HepG2 (cell line): Measurements from ENCODE around the gene JAG1. TPM values are rescaled to one million over a fixed set of nuclear protein-coding genes. Genes with fewer than 3 reads are reported as not detected.

Experiments used
- ATAC-seq: fragments of 200-7000 bp; cut with Tn5 transposase; 3 replicates; pipeline ENCODE4 v1.9.1; 2020; ENCODE audit warnings: mild to moderate bottlenecking, moderate library complexity
- BruUV-seq: library from RNA; stranded (reverse); fragments of 400-500 nt; replicated peaks from 2 replicates; lab custom pipeline; 2021; lab: Mats Ljungman, UMichigan
- CTCF ChIA-PET: fragments of 300-600 bp; formaldehyde crosslinking; extraction: SDS; loops from one replicate; lab custom pipeline; 2021; ENCODE audit warnings: low total read pairs, inconsistent platforms, low intra/inter-chr PET ratio; lab: Yijun Ruan, JAX
- POLR2A ChIA-PET: fragments of 350-600 bp; sonication (Branson Sonifier 250); formaldehyde crosslinking; loops from one replicate; lab custom pipeline; 2020; ENCODE audit warnings: antibody characterized with exemption, inconsistent platforms; lab: Yijun Ruan, JAX
- DNase-seq: peaks from one replicate; pipeline ENCODE4 v3.0.0-alpha.2; 2015; ENCODE audit warnings: low spot score
- FAIRE-seq: peaks from 3 replicates; lab custom pipeline; 2011; peaks lifted over from hg19 to GRCh38; lab: Jason Lieb, UNC
- H2AFZ ChIP-seq: one replicate; pipeline ENCODE4 v1.6.1; 2011; ENCODE audit warnings: low read length, inconsistent platforms
- H3K27ac ChIP-seq: fragments of 300-600 bp; 3 replicates; pipeline ENCODE4 v1.8.0; 2011; ENCODE audit warnings: mixed run types, mild to moderate bottlenecking, mixed read lengths, low read length, inconsistent platforms; ENCODE audit not compliant: insufficient read depth; ENCODE audit errors: extremely low read length
- H3K27me3 ChIP-seq, 2 experiments: fragments of 200-600 bp in 1 of 2; 2 replicates in 1 of 2; 3 replicates in 1 of 2; pipeline versions ENCODE4 v1.6.0 to v1.8.0; 2011; ENCODE audit warnings: low read length in 2 of 2, mild to moderate bottlenecking in 2 of 2, moderate library complexity in 2 of 2, inconsistent platforms in 1 of 2; ENCODE audit not compliant: insufficient read depth in 2 of 2, control insufficient read depth in 1 of 2
- H3K36me3 ChIP-seq, 2 experiments: fragments of 200-600 bp in 1 of 2; replicated peaks in 1 of 2; 2 replicates in 1 of 2; 3 replicates in 1 of 2; pipeline versions ENCODE4 v1.5.1 to v1.8.0; 2011; ENCODE audit warnings: low read length in 2 of 2, inconsistent platforms in 1 of 2; ENCODE audit not compliant: insufficient read depth in 2 of 2, control insufficient read depth in 1 of 2
- H3K4me1 ChIP-seq: 2 replicates; pipeline ENCODE4 v1.5.1; 2012; ENCODE audit warnings: low read length, inconsistent platforms; ENCODE audit not compliant: insufficient read depth
- H3K4me2 ChIP-seq: 2 replicates; pipeline ENCODE4 v1.6.0; 2011; ENCODE audit warnings: low read depth, low read length, inconsistent platforms
- H3K4me3 ChIP-seq, 3 experiments: fragments of 200-600 bp in 1 of 3; sonication (generic), shearing (Covaris generic) in 1 of 3; replicated peaks in 1 of 3; 2 replicates each; pipeline ENCODE4 v1.5.1; 2011 to 2016; ENCODE audit warnings: low read length in 3 of 3, inconsistent platforms in 2 of 3, low read depth in 2 of 3, mild to moderate bottlenecking in 2 of 3, control low read depth in 1 of 3, mixed read lengths in 1 of 3; ENCODE audit not compliant: insufficient read depth in 1 of 3
- H3K79me2 ChIP-seq: one replicate; pipeline ENCODE4 v1.6.1; 2011; ENCODE audit warnings: low read length, inconsistent platforms; ENCODE audit not compliant: insufficient read depth
- H3K9ac ChIP-seq: 2 replicates; pipeline ENCODE4 v1.6.0; 2011; ENCODE audit warnings: mild to moderate bottlenecking, low read depth, low read length, inconsistent platforms; ENCODE audit not compliant: insufficient read depth
- H3K9me3 ChIP-seq: 2 replicates; pipeline ENCODE4 v1.5.1; 2012; ENCODE audit warnings: mild to moderate bottlenecking, low read length
- H4K20me1 ChIP-seq: 2 replicates; pipeline ENCODE4 v1.6.0; 2011; ENCODE audit warnings: inconsistent platforms, mild to moderate bottlenecking, low read length, moderate library complexity; ENCODE audit not compliant: insufficient read depth
- AGO2 ChIP-seq: fragments of 200-400 bp; formaldehyde crosslinking; optimal IDR thresholded peaks from 2 replicates; pipeline ENCODE3; 2017; ENCODE audit warnings: mild to moderate bottlenecking, low read depth, low read length, moderate library complexity
- ATF1 ChIP-seq: IDR thresholded peaks from 2 replicates; pipeline ENCODE4 v1.6.1; 2016; ENCODE audit warnings: mild to moderate bottlenecking, control low read depth
- EED ChIP-seq: sonication (generic); formaldehyde crosslinking; IDR thresholded peaks from 2 replicates; pipeline ENCODE4 v1.5.0; 2020; ENCODE audit warnings: mild to moderate bottlenecking, missing genetic modification reagents
- HES4 ChIP-seq: sonication (generic); formaldehyde crosslinking; IDR thresholded peaks from 2 replicates; pipeline ENCODE4 v1.9.0; 2021; ENCODE audit warnings: mild to moderate bottlenecking, missing genetic modification reagents, borderline replicate concordance
- KDM3A ChIP-seq: IDR thresholded peaks from 2 replicates; pipeline ENCODE4 v1.6.1; 2018; ENCODE audit warnings: low read depth, missing compliant biosample characterization
- KLF9 ChIP-seq: IDR thresholded peaks from 2 replicates; pipeline ENCODE4 v1.6.1; 2016; ENCODE audit warnings: low read depth
- NCOA5 ChIP-seq: sonication (generic); formaldehyde crosslinking; IDR thresholded peaks from 2 replicates; pipeline ENCODE4 v1.4.0; 2020; ENCODE audit warnings: missing genetic modification reagents
- PHF20 ChIP-seq: sonication (generic); formaldehyde crosslinking; IDR thresholded peaks from 2 replicates; pipeline ENCODE4 v1.5.0; 2020; ENCODE audit warnings: mild to moderate bottlenecking, missing genetic modification reagents
- SAFB2 ChIP-seq: sonication (generic); formaldehyde crosslinking; IDR thresholded peaks from 2 replicates; pipeline ENCODE4 v1.5.1; 2020; ENCODE audit warnings: missing genetic modification reagents, low read depth, mild to moderate bottlenecking, borderline replicate concordance
- SMARCE1 ChIP-seq: fragments of 450-650 bp; IDR thresholded peaks from 2 replicates; pipeline ENCODE4 v1.6.1; 2017; ENCODE audit warnings: borderline replicate concordance
- ZFYVE20 ChIP-seq: sonication (generic); formaldehyde crosslinking; IDR thresholded peaks from 2 replicates; pipeline ENCODE4 v1.8.0; 2023; ENCODE audit warnings: low read depth, mild to moderate bottlenecking, moderate library complexity, missing genetic modification reagents, borderline replicate concordance
- ZNF20 ChIP-seq: sonication (generic); formaldehyde crosslinking; IDR thresholded peaks from 2 replicates; pipeline ENCODE4 v1.4.0; 2020; ENCODE audit warnings: mild to moderate bottlenecking, moderate library complexity, missing genetic modification reagents
- ZNF337 ChIP-seq: sonication (generic); formaldehyde crosslinking; IDR thresholded peaks from 2 replicates; pipeline ENCODE4 v1.5.1; 2020; ENCODE audit warnings: missing genetic modification reagents, low read depth, mild to moderate bottlenecking, borderline replicate concordance
- ZNF781 ChIP-seq: sonication (generic); formaldehyde crosslinking; IDR thresholded peaks from 2 replicates; pipeline ENCODE4 v1.5.1; 2020; ENCODE audit warnings: borderline replicate concordance, mild to moderate bottlenecking, missing genetic modification reagents; ENCODE audit errors: not compliant biosample characterization
- ZSCAN31 ChIP-seq: sonication (generic); formaldehyde crosslinking; IDR thresholded peaks from 2 replicates; pipeline ENCODE4 v1.5.0; 2020; ENCODE audit warnings: low read depth, mild to moderate bottlenecking, missing genetic modification reagents
- WGBS: methylation state at CpG from one replicate; pipeline ENCODE4 v1.1.6; 2017; ENCODE audit warnings: low lambda C conversion rate; 5-methylcytosine and 5-hydroxymethylcytosine counted together
- in situ Hi-C: cut with HindIII; loops from 2 replicates; pipeline ENCODE4 v1.10.0; 2017; ENCODE audit warnings: low pct_unique_long_range_greater_than_20kb; ENCODE audit not compliant: extremely low pct_ligation_motif_present
- intact Hi-C: fragments of 100-400 bp; cut with micrococcal nuclease; formaldehyde crosslinking; loops from one replicate; pipeline ENCODE4 v1.10.0; 2022; ENCODE audit not compliant: unreplicated experiment
- polyA plus RNA-seq, 8 experiments: library from polyadenylated mRNA; depleted of rRNA in 3 of 8; stranded (reverse) in 7 of 8; unstranded in 1 of 8; fragments of >200 nt; fragmentation: Illumina TruSeq in 4 of 8; extraction: Trizol in 4 of 8; gene quantifications; 2 replicates each; pipeline versions ENCODE4 v1.2.1 to v1.2.3, GENCODE V29; 2011 to 2016; ENCODE audit warnings: low read depth in 4 of 8, missing spikeins in 1 of 8, mixed read lengths in 1 of 8; ENCODE audit not compliant: insufficient read depth in 1 of 8
- total RNA-seq, 5 experiments: library from RNA; depleted of rRNA; stranded (reverse); fragments of >200 nt; fragmentation: Illumina TruSeq; extraction: Trizol; gene quantifications; 2 replicates each; pipeline ENCODE4 v1.2.3, GENCODE V29; 2016; ENCODE audit warnings: low read depth in 1 of 5
- TF ChIP-seq, protein P1 (sequence below): sonication (generic); formaldehyde crosslinking; IDR thresholded peaks from 2 replicates; pipeline ENCODE4 v1.4.0; 2020; ENCODE audit warnings: missing genetic modification reagents
- TF ChIP-seq, protein P2 (sequence below): sonication (generic); formaldehyde crosslinking; IDR thresholded peaks from 2 replicates; pipeline ENCODE4 v1.8.0; 2022; ENCODE audit warnings: missing genetic modification reagents, mild to moderate bottlenecking, moderate library complexity, borderline replicate concordance
- TF ChIP-seq, protein P3 (sequence below): fragments of 450-650 bp; IDR thresholded peaks from 2 replicates; pipeline ENCODE4 v1.6.1; 2016
- TF ChIP-seq, protein P4 (sequence below): sonication (generic); formaldehyde crosslinking; IDR thresholded peaks from 2 replicates; pipeline ENCODE4 v1.4.0; 2020; ENCODE audit warnings: mild to moderate bottlenecking, missing genetic modification reagents

JAG1 gene
- total and polyA plus RNA-seq, 2 of the 13 experiments (the other 11 are each of a cell fraction or from before 2014, with no cell fraction given): 47.1 to 56.3 TPM

DNA sequence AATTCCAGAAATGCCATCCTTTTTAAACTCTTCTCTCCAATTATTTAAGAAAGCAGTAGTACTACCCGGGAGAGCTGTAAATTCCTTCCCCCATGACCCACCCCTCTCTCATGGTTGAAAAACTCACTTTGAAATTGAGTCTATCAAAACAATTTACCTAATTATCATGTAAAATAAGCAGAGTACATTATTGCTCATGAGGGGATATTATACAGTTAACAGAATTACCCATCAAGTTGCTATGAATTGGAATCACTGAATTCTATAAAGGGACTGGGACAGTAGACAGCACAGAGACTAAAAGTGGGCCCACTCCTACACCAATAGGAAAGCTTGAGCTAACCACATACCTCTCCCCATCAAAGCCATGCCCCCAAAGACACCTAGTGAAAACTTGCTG lies 16.3 kb downstream of the JAG1 start:
- Histone ChIP-seq H3K9ac (no peak overlapping the region), H4K20me1 (peaks cover 25% of the 10 kb centered on the region), H3K79me2 (peaks cover 67% of the 10 kb centered on the region), H3K4me1 (peaks cover 71% of the 10 kb centered on the region), H3K27ac (no peak overlapping the region), H3K36me3 (peaks cover 77 to 94% of the 10 kb centered on the region in 2 experiments)
- FAIRE-seq (no peak), DNase-seq (no peak)
- in situ Hi-C loops: no loop called here
- intact Hi-C loops: no loop called here
- 99% methylated on average over 1 of the region's 1 CpG for WGBS
- POLR2A ChIA-PET: interaction anchor here (1.0 kb wide), 1 partner anchor 14 kb away, joined by 4 read pairs; no protein-coding TSS in a partner anchor
- TF ChIP-seq, protein P1, sequence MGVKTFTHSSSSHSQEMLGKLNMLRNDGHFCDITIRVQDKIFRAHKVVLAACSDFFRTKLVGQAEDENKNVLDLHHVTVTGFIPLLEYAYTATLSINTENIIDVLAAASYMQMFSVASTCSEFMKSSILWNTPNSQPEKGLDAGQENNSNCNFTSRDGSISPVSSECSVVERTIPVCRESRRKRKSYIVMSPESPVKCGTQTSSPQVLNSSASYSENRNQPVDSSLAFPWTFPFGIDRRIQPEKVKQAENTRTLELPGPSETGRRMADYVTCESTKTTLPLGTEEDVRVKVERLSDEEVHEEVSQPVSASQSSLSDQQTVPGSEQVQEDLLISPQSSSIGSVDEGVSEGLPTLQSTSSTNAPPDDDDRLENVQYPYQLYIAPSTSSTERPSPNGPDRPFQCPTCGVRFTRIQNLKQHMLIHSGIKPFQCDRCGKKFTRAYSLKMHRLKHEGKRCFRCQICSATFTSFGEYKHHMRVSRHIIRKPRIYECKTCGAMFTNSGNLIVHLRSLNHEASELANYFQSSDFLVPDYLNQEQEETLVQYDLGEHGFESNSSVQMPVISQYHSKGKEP (CRISPR knock-in tag): no peak
- no peak for TF ChIP-seq AGO2
- TF ChIP-seq NCOA5: no peak
- TF ChIP-seq PHF20 (CRISPR knock-in tag): no peak
- no peak for TF ChIP-seq SMARCE1
- no peak for TF ChIP-seq EED (CRISPR knock-in tag)
- TF ChIP-seq, protein P2, sequence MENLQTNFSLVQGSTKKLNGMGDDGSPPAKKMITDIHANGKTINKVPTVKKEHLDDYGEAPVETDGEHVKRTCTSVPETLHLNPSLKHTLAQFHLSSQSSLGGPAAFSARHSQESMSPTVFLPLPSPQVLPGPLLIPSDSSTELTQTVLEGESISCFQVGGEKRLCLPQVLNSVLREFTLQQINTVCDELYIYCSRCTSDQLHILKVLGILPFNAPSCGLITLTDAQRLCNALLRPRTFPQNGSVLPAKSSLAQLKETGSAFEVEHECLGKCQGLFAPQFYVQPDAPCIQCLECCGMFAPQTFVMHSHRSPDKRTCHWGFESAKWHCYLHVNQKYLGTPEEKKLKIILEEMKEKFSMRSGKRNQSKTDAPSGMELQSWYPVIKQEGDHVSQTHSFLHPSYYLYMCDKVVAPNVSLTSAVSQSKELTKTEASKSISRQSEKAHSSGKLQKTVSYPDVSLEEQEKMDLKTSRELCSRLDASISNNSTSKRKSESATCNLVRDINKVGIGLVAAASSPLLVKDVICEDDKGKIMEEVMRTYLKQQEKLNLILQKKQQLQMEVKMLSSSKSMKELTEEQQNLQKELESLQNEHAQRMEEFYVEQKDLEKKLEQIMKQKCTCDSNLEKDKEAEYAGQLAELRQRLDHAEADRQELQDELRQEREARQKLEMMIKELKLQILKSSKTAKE (CRISPR knock-in tag): no peak
- no peak for TF ChIP-seq SAFB2 (CRISPR knock-in tag)
- no peak for TF ChIP-seq HES4 (CRISPR knock-in tag)
- TF ChIP-seq KLF9: no peak
- TF ChIP-seq ZSCAN31: no peak
- no peak for TF ChIP-seq KDM3A
- TF ChIP-seq, protein P3, sequence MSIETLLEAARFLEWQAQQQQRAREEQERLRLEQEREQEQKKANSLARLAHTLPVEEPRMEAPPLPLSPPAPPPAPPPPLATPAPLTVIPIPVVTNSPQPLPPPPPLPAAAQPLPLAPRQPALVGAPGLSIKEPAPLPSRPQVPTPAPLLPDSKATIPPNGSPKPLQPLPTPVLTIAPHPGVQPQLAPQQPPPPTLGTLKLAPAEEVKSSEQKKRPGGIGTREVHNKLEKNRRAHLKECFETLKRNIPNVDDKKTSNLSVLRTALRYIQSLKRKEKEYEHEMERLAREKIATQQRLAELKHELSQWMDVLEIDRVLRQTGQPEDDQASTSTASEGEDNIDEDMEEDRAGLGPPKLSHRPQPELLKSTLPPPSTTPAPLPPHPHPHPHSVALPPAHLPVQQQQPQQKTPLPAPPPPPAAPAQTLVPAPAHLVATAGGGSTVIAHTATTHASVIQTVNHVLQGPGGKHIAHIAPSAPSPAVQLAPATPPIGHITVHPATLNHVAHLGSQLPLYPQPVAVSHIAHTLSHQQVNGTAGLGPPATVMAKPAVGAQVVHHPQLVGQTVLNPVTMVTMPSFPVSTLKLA: no peak
- no peak for TF ChIP-seq ATF1 (CRISPR knock-in tag)
- no peak for TF ChIP-seq ZNF20 (CRISPR knock-in tag)
- TF ChIP-seq, protein P4, sequence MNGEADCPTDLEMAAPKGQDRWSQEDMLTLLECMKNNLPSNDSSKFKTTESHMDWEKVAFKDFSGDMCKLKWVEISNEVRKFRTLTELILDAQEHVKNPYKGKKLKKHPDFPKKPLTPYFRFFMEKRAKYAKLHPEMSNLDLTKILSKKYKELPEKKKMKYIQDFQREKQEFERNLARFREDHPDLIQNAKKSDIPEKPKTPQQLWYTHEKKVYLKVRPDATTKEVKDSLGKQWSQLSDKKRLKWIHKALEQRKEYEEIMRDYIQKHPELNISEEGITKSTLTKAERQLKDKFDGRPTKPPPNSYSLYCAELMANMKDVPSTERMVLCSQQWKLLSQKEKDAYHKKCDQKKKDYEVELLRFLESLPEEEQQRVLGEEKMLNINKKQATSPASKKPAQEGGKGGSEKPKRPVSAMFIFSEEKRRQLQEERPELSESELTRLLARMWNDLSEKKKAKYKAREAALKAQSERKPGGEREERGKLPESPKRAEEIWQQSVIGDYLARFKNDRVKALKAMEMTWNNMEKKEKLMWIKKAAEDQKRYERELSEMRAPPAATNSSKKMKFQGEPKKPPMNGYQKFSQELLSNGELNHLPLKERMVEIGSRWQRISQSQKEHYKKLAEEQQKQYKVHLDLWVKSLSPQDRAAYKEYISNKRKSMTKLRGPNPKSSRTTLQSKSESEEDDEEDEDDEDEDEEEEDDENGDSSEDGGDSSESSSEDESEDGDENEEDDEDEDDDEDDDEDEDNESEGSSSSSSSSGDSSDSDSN (CRISPR knock-in tag): no peak
- no peak for TF ChIP-seq ZNF337 (CRISPR knock-in tag)
- TF ChIP-seq ZNF781 (CRISPR knock-in tag): no peak
- TF ChIP-seq ZFYVE20: no peak
- TF ChIP-seq, all 625 proteins: peak for 0
- BruUV-seq: no TSS peak
- H3K4me3 ChIP-seq: no peak overlapping the region
- CTCF ChIA-PET: no interaction called here
- H3K4me2 ChIP-seq: no peak overlapping the region
- H3K9me3 ChIP-seq: no peaks in the 10 kb centered on the region
- no peak overlapping the region for H2AFZ ChIP-seq
- no peaks in the 10 kb centered on the region for H3K27me3 ChIP-seq
- ATAC-seq: no peak
